Cardiac fibroblast (primary cell): ENCODE data around the gene BMP7.
"Not testable (repeated sequence)": the region's sequence is repeated elsewhere in the genome, so short reads cannot be mapped to it uniquely, and the experiment has no call there.

ENCODE experiments used
- DNase-seq, 2 donors: peaks; one replicate each; pipeline versions ENCODE4 v3.0.0 to v3.0.0-alpha.2; 2010; ENCODE audit warnings: low read depth in 2 of 2
- H3K4me3 ChIP-seq, 2 donors: replicated peaks in 1 of 2; 1 replicate in 1 of 2; 2 replicates in 1 of 2; pipeline ENCODE4 v1.5.1; 2011; ENCODE audit warnings: low read depth in 2 of 2, low read length in 2 of 2, mild to moderate bottlenecking in 2 of 2, moderate library complexity in 1 of 2
- CTCF ChIP-seq: IDR thresholded peaks from one replicate; pipeline ENCODE4 v1.5.1; 2011; ENCODE audit warnings: low read depth, mild to moderate bottlenecking, low read length, inconsistent platforms

Gene BMP7

GRCh38 chr20:57244627-57245214, 21.7 kb downstream of the BMP7 start:
- no peak overlapping the region for H3K4me3 ChIP-seq
- no peak for DNase-seq
- TF ChIP-seq CTCF = no peak

GRCh38 chr20:57244221-57244585, 22.2 kb downstream of the BMP7 start:
- no peak for DNase-seq
- no peak overlapping the region for H3K4me3 ChIP-seq
- TF ChIP-seq CTCF = no peak

DNA sequence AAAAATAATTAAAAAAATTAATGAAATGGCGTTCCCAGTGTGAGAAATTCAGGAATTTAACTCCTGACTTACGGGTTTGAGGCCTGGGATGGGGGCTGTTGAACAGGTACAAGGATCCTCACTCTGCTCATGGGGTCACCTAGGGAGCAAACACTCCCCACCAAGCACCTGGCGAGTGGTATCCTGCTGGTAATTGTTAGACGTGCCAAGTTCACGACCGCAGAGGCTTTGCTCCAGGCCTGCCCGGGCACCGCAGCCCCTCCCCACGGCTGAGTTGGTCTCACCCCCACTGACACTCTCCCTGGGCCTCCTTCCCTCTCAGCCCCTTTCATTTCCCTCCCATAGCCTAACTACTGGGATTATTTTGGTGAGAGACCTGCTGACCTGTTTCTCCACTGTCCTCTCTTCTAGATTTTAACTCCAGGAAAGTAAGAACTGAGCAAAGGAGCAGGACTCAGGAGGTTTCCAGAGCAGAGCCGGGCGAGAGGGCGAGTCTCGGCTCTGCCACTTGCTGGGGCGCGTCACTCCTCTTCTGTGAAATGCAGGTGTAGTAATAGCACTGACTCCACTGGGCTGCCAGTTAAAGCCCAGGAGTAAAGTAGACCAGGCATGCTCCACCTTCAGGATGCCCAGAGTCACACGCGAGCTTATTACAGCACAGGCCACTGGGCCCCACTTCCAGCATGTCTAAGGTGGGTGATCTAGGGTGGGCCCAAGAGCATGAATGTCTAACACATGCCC, 22.8 kb downstream of the BMP7 start:
- H3K4me3 ChIP-seq = no peak overlapping the region
- no peak for DNase-seq
- no peak for TF ChIP-seq CTCF

- TF ChIP-seq CTCF = no peak
- DNase-seq = no peak
- no peak overlapping the region for H3K4me3 ChIP-seq
These were observed 24.0 kb downstream of the BMP7 start for GRCh38 chr20:57242414-57242813.

DNA sequence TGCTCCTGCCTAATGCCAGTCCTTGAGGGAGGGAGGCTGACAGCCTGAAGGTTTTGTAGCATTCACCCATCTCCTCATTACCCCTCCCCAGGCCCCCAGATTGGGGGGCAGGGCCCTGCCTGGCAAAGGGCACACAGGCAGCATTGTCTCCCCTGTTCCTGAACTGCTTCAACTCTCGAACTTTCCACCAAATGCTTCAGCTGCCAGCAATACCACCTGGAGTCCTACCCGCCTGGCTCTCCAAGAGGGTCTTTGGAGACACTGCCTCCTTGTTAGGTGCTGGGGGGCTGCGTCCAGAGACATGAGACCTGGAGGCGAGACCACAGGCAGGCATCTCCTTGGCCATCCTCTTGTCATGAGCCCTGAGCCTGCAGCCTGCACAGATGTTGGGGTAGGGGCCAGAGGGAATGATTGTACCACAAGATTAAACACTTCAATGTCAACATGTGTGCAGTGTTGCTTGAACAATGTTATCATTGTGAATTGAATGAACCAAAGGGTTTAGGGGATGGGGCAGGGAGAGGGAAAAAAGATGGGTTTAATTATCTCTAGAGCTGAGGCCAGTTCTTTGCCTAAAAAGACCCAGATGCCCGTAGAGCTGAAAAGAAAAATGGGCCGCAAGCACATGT, 25.0 kb downstream of the BMP7 start:
- H3K4me3 ChIP-seq = no peak overlapping the region
- no peak for TF ChIP-seq CTCF
- DNase-seq = no peak

- no peak for DNase-seq
- no peak overlapping the region for H3K4me3 ChIP-seq
These were observed 25.7 kb downstream of the BMP7 start for GRCh38 chr20:57240581-57241362.

GRCh38 chr20:57239725-57240124, 26.7 kb downstream of the BMP7 start:
- not testable (repeated sequence) for DNase-seq, H3K4me3 ChIP-seq

More at GRCh38 chr20:57240581-57241362, 25.7 kb downstream of the BMP7 start:
- TF ChIP-seq CTCF = no peak

GRCh38 chr20:57239324-57239723, 27.1 kb downstream of the BMP7 start:
- not testable (repeated sequence) for DNase-seq, H3K4me3 ChIP-seq
